Kasumi-1 (cell line): ENCODE results near the gene ZNF563.

Experiments
- DNase-seq, 2 experiments: peaks; one replicate each; lab custom pipeline; 2025; lab: John Stamatoyannopoulos, UW

ZNF563 gene

GRCh38 chr19:12294249-12295158, 38.9 kb downstream of the ZNF563 start, which contains the start of gene ZNF44:
TSS of gene ZNF44 (minus strand) at chr19:12294883. CDS start at chr19:12294694, 189 bp downstream.
- DNase-seq = peak; percentile 99

DNA sequence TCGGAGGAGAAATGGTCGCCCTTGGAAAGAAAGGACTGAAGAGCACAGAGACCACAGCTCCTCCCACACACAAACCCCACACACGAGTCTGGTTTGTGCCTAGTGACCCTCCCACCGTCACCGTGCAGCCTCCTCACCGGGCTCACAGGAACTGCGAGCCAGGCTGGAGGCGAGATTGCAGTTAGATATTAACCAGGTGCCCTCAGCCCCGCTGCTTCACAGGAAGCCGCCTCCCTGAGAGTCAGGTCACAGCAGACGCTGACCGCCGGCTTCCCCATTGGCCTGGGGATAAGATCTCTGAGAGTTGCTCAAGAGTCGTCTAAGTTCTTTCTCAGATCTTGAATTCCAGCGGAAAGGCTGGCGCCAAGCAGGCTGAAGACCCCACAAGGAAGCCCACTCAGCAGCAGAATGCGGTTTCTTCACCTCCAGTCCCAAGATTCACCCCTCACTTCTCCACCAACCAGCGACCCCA, 39.6 kb downstream of the ZNF563 start:
- peak; percentile 48 to 75 for DNase-seq

DNA sequence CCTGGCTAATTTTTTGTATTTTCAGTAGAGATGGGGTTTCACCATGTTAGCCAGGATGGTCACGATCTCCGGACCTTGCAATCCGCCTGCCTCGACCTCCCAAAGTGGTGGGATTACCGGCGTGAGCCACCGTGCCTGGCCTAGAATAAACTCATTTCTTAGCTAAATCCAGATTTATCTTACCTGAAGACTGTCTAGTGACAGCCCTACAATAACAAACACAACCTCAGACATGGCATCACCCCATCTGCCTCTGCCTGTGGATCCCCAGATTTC, 43.7 kb downstream of the ZNF563 start:
- no peak for DNase-seq

DNA sequence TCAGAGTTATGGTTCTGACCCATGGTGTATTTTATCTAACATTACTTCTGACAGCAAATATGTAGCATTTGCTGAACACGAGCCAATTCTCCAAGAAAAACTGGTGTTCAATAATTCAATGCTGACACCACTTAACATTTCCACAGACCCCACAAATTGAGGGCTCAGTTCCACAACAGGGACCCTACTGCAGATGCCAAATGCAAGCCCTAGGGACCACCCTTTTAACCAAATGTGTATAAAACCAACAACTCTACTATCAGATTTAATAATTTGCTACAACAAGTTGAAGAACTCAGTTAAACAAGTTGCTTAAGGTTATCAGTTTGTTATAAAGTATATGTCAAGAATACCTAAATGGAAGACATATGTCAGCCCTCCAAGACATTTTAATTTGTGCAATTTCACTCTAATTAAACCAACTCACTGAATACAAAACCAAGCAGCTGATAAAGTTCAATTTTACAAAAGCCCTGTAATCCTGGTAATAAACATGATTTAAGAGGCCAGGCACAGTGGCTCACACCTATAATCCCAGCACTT, 45.4 kb downstream of the ZNF563 start:
- DNase-seq = no peak

DNA sequence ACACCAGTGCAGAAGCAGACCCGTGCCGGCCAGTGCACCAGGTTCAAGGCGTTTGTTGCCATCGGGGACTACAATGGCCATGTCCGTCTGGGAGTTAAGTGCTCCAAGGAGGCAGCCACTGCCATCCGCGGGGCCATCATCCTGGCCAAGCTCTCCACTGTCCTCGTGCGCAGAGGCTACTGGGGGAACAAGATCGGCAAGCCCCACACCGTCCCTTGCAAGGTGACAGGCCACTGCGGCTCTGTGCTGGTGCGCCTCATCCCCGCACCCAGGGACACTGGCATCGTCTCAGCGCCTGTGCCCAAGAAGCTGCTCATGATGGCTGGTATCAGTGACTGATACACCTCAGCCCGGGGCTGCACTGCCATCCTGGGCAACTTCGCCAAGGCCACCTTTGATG, 48.8 kb downstream of the ZNF563 start:
- no peak for DNase-seq

DNA sequence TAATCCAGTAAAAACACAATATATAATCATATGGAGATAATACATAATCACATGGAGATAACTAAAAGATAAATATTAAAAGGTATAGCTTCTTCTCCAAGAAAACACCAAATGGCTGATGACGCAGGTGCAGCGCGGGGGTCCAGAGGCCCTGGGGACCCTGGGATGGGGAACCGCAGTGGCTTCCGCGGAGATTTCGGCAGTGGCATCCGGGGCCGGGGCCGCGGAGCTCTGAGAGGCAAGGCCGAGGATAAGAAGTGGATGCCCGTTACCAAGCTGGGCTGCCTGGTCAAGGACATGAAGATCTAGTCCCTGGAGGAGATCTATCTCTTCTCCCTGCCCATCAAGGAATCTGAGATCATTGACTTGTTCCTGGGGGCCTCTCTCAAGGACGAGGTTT, 49.2 kb downstream of the ZNF563 start:
- no peak for DNase-seq

DNA sequence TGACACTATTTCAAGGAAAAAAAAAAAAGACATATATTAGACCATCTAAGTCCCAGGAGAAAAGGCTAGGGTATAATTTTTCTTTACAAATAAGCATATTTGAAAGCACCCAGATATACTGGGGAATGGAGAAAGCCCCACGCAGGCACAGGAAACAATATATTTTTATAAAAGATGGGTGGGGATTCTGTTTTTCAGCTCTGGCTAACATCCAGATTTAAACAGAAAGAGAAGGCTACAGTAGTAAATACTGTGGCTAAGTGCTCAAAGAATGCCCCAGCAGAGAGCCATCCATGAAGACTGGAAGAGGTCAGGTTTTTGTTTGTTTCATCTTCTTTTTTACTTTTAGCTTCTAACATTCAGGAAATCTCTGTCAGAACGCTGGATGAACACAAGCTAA, 54.7 kb downstream of the ZNF563 start:
- DNase-seq = no peak

- no peak for DNase-seq
These were observed 60.2 kb downstream of the ZNF563 start for GRCh38 chr19:12272980-12273901.

GRCh38 chr19:12272386-12272785, 61.0 kb downstream of the ZNF563 start:
- DNase-seq = no peak

GRCh38 chr19:12270854-12271253, 62.6 kb downstream of the ZNF563 start:
- no peak for DNase-seq
